HepG2 (cell line): Measurements from ENCODE around the gene MAPK8.

Experiments used
- ARHGAP35 ChIP-seq: sonication (generic); formaldehyde crosslinking; IDR thresholded peaks from 2 replicates; pipeline ENCODE4 v1.9.0; 2022; ENCODE audit warnings: mild to moderate bottlenecking, inconsistent platforms, moderate library complexity, missing genetic modification reagents, borderline replicate concordance
- HNRNPK ChIP-seq: fragments of 200-400 bp; formaldehyde crosslinking; IDR thresholded peaks from 2 replicates; pipeline ENCODE4 v1.6.1; 2018; ENCODE audit warnings: low read length, low read depth, moderate library complexity, mild to moderate bottlenecking; ENCODE audit not compliant: poor library complexity, severe bottlenecking
- KDM1A ChIP-seq: IDR thresholded peaks from 2 replicates; pipeline ENCODE4 v1.6.1; 2016; ENCODE audit warnings: missing compliant biosample characterization
- MBD4 ChIP-seq: IDR thresholded peaks from 2 replicates; pipeline ENCODE4 v1.6.1; 2012; ENCODE audit warnings: low read length, inconsistent platforms, borderline replicate concordance
- ZBTB7A ChIP-seq: sonication (generic); formaldehyde crosslinking; IDR thresholded peaks from 2 replicates; pipeline ENCODE4 v1.8.0; 2022; ENCODE audit warnings: mild to moderate bottlenecking, missing genetic modification reagents
- ZNF382 ChIP-seq: sonication (generic); formaldehyde crosslinking; IDR thresholded peaks from 2 replicates; pipeline ENCODE4 v1.5.0; 2020; ENCODE audit warnings: missing genetic modification reagents, mild to moderate bottlenecking, borderline replicate concordance
- ZNF607 ChIP-seq: sonication (generic); formaldehyde crosslinking; IDR thresholded peaks from 2 replicates; pipeline ENCODE4 v1.5.1; 2020; ENCODE audit warnings: missing genetic modification reagents, mild to moderate bottlenecking, borderline replicate concordance
- ZNF644 ChIP-seq: IDR thresholded peaks from 2 replicates; pipeline ENCODE4 v1.6.1; 2016; ENCODE audit warnings: low read depth
- TF ChIP-seq, protein P1 (sequence below): sonication (generic); formaldehyde crosslinking; IDR thresholded peaks from 2 replicates; pipeline ENCODE4 v1.5.0; 2020; ENCODE audit warnings: mild to moderate bottlenecking, missing genetic modification reagents, moderate library complexity

GRCh38 chr10:48470893-48471805 lies 164.7 kb downstream of the MAPK8 start:
- no peak for TF ChIP-seq ZNF644 (CRISPR knock-in tag)
- TF ChIP-seq ARHGAP35 (CRISPR knock-in tag) = no peak
- TF ChIP-seq, protein P1, sequence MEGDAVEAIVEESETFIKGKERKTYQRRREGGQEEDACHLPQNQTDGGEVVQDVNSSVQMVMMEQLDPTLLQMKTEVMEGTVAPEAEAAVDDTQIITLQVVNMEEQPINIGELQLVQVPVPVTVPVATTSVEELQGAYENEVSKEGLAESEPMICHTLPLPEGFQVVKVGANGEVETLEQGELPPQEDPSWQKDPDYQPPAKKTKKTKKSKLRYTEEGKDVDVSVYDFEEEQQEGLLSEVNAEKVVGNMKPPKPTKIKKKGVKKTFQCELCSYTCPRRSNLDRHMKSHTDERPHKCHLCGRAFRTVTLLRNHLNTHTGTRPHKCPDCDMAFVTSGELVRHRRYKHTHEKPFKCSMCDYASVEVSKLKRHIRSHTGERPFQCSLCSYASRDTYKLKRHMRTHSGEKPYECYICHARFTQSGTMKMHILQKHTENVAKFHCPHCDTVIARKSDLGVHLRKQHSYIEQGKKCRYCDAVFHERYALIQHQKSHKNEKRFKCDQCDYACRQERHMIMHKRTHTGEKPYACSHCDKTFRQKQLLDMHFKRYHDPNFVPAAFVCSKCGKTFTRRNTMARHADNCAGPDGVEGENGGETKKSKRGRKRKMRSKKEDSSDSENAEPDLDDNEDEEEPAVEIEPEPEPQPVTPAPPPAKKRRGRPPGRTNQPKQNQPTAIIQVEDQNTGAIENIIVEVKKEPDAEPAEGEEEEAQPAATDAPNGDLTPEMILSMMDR = no peak
- no peak for TF ChIP-seq ZBTB7A (CRISPR knock-in tag)
- TF ChIP-seq KDM1A (CRISPR knock-in tag) = no peak
- TF ChIP-seq MBD4 = no peak
- no peak for TF ChIP-seq HNRNPK
- no peak for TF ChIP-seq ZNF382 (CRISPR knock-in tag)
- no peak for TF ChIP-seq ZNF607
